Neutrophil (primary cell): ENCODE results near the gene ANO2.

Experiments
- H3K27ac ChIP-seq: fragments of 200-600 bp; sonication (generic); 2 replicates; pipeline ENCODE4 v1.5.1; 2016; ENCODE audit warnings: mild to moderate bottlenecking, moderate library complexity
- H3K27me3 ChIP-seq: fragments of 200-600 bp; sonication (generic); 2 replicates; pipeline ENCODE4 v1.6.0; 2016; ENCODE audit warnings: mild to moderate bottlenecking
- H3K36me3 ChIP-seq: fragments of 200-600 bp; sonication (generic); 2 replicates; pipeline ENCODE4 v1.5.1; 2017
- H3K4me1 ChIP-seq, 2 experiments: fragments of 200-600 bp in 1 of 2; sonication (generic) in 1 of 2; 1 replicate in 1 of 2; 2 replicates in 1 of 2; pipeline versions ENCODE4 v1.5.1 to v1.6.1; 2013 to 2016; ENCODE audit warnings: low read depth in 1 of 2, low read length in 1 of 2, mild to moderate bottlenecking in 1 of 2, moderate library complexity in 1 of 2; ENCODE audit not compliant: control insufficient read depth in 1 of 2, insufficient read depth in 1 of 2
- H3K4me3 ChIP-seq, 2 experiments: fragments of 200-600 bp in 1 of 2; sonication (generic) in 1 of 2; 1 replicate in 1 of 2; 2 replicates in 1 of 2; pipeline ENCODE4 v1.5.1; 2013 to 2016; ENCODE audit warnings: low read depth in 1 of 2, low read length in 1 of 2, mild to moderate bottlenecking in 1 of 2, moderate library complexity in 1 of 2
- H3K9me3 ChIP-seq: fragments of 200-600 bp; sonication (generic); 2 replicates; pipeline ENCODE4 v1.5.1; 2016
- CTCF ChIP-seq: fragments of 200-600 bp; sonication (generic); IDR thresholded peaks from 2 replicates; pipeline ENCODE4 v1.5.1; 2016; ENCODE audit warnings: antibody characterized with exemption

ANO2 gene

GRCh38 chr12:5945071-5946008 lies at the start of gene ANO2:
TSS of gene ANO2 (minus strand) at chr12:5945259. CDS start at chr12:5945217, 42 bp downstream.
- no peak within 1 kb of the TSS for H3K4me3 ChIP-seq

DNA sequence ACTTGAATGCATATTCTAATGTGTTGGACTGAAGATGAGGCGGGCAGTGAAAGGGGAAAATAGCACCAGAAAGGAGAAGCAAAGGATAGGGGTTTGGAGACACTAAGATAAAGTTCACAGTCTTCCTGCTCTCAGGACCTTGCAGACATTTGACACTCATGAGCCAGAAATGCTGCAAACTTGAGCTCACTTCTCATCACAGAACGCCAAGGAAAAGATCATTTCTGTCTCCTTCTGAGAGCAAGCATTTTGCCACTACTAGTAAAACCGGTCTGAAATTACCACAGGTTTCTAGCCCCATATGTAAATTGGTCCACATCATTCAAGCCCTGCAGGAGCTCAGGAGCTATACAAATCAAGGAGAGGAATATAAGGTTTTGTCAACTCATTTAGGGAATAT lies 44.6 kb upstream of the ANO2 start:
- Histone ChIP-seq H3K27ac (no peak overlapping the region), H3K9me3 (no peaks in the 10 kb centered on the region), H3K4me3 (no peak overlapping the region), H3K27me3 (no peaks in the 10 kb centered on the region), H3K4me1 (no peaks in the 10 kb centered on the region), H3K36me3 (no peaks in the 10 kb centered on the region)
- TF ChIP-seq CTCF, result no peak

More at GRCh38 chr12:5945071-5946008, at the start of gene ANO2:
- Histone ChIP-seq H3K9me3 (no peaks in the 10 kb centered on the region), H3K27ac (no peak within 1 kb of the TSS), H3K4me1 (no peaks in the 10 kb centered on the region), H3K36me3 (no peaks in the 10 kb centered on the region), H3K27me3 (peaks cover 93% of the 10 kb centered on the region)
- TF ChIP-seq CTCF, result no peak

DNA sequence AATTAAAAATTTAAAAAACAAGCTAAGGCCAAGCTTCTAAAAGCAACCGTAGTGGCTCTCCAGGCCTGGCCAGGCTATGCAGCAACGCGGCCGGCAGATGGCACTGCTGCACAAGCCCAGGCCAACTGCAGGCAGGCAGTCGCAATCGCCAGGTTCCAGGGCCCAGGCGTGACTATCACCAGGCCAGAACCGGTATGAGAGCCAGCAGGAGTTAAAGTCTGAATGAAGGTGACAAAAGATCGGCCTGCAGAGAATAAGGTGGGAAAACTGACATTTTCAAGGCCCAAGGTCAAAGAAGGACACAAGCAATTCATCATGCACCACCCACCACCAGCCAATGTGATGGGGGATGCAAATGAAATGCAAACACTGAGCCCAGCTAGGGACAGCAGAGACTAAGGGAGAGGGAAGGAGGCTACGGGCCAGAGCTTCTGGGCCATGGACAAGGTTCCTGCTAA lies 43.6 kb upstream of the ANO2 start:
- no peaks in the 10 kb centered on the region for H3K36me3 ChIP-seq

GRCh38 chr12:5988088-5988487 lies 43.0 kb upstream of the ANO2 start:
- Histone ChIP-seq H3K27me3 (no peaks in the 10 kb centered on the region), H3K9me3 (no peaks in the 10 kb centered on the region), H3K27ac (no peak overlapping the region), H3K36me3 (no peaks in the 10 kb centered on the region), H3K4me3 (no peak overlapping the region), H3K4me1 (no peaks in the 10 kb centered on the region)
- TF ChIP-seq CTCF, result no peak

More for the DNA sequence above, 43.6 kb upstream of the ANO2 start:
- Histone ChIP-seq H3K9me3 (no peaks in the 10 kb centered on the region), H3K27me3 (no peaks in the 10 kb centered on the region), H3K27ac (no peak overlapping the region), H3K4me3 (no peak overlapping the region), H3K4me1 (no peaks in the 10 kb centered on the region)
- TF ChIP-seq CTCF, result peak; percentile 86

GRCh38 chr12:5987573-5987972 lies 42.5 kb upstream of the ANO2 start:
- H3K4me3 ChIP-seq, result no peak overlapping the region
- no peak for TF ChIP-seq CTCF

More at GRCh38 chr12:5987573-5987972, 42.5 kb upstream of the ANO2 start:
- H3K9me3 ChIP-seq, result no peaks in the 10 kb centered on the region
- H3K4me1 ChIP-seq, result no peaks in the 10 kb centered on the region
- H3K36me3 ChIP-seq, result no peaks in the 10 kb centered on the region
- no peaks in the 10 kb centered on the region for H3K27me3 ChIP-seq
- H3K27ac ChIP-seq, result no peak overlapping the region
